AG09319 (cell line): ENCODE results near the gene RFWD3.
"Not testable (repeated sequence)": the region's sequence is repeated elsewhere in the genome, so short reads cannot be mapped to it uniquely, and the experiment has no call there.

Source experiments
- DNase-seq: peaks from one replicate; pipeline ENCODE4 v3.0.0-alpha.2; 2010; ENCODE audit warnings: low read depth; ENCODE audit errors: extremely low read depth
- CTCF ChIP-seq: IDR thresholded peaks from 2 replicates; pipeline ENCODE4 v1.5.1; 2011; ENCODE audit warnings: low read depth, mild to moderate bottlenecking, inconsistent platforms, low read length, moderate library complexity

Gene RFWD3

DNA sequence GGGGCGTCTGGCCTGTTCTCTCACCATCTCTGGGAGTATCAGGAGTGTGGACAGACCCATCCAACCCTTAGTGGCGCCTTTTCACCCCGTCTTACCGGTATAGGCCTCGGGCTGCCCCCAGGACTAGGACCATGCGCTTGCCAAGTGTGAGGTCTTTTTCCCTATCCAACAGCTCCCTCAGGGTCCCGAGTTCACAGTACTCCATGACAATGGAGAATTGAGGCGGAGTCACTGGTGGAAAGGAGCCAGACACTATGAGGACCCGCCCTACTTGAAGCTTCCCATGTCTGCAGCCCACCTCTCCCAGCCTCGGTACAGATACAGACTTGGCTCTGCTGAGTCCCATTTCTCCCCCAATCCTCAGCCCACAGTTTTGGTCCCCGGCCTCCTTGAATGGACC is 15.9 kb upstream of the RFWD3 start:
- no peak for TF ChIP-seq CTCF
- DNase-seq = no peak

- no peak for TF ChIP-seq CTCF
- no peak for DNase-seq
Observed at GRCh38 chr16:74680681-74681080, 14.0 kb upstream of the RFWD3 start.

DNA sequence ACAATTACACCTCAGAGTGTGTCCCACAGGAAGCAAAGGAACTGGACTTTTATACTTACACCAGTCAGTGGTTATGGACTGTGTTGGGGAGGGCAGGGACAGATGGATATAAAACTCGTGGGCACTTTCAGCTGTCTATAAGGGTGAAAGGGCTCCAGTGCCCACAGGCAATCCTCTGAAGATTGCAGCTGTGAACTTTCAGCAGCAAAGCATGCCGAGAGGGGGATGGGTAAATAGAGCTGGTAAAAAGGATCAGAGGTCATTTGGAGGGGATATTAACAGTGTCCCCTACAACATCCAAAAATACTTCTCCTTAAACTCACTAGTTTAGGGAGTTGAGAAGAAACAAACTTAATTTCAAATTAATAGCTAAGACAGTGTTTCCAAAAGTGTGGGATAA is 13.3 kb upstream of the RFWD3 start:
- DNase-seq = no peak
- no peak for TF ChIP-seq CTCF

GRCh38 chr16:74677868-74678267 is 11.2 kb upstream of the RFWD3 start:
- no peak for DNase-seq

GRCh38 chr16:74673876-74674275 is 7.2 kb upstream of the RFWD3 start:
- no peak for DNase-seq
- TF ChIP-seq CTCF = no peak

More at GRCh38 chr16:74677868-74678267, 11.2 kb upstream of the RFWD3 start:
- no peak for TF ChIP-seq CTCF

DNA sequence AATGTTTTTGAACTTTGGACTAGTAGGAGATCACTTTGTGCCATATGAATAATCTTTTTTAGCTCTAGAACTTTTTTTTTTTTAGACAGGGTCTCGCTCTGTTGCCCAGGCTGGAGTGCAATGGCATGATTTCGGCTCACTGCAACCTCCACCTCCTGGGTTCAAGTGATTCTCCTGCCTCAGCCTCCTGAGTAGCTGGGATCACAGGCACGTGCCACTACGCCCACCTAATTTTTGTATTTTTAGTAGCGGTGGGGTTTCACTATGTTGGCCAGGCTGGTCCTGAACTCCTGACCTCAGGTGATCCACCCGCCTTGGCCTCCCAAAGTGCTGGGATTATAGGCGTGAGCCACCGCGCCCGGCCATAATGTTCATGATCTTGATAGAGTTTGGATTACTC is 2.2 kb upstream of the RFWD3 start:
- not testable (repeated sequence) for DNase-seq

- DNase-seq = no peak
- TF ChIP-seq CTCF = no peak
Observed at GRCh38 chr16:74667255-74667700, 601 bp upstream of the RFWD3 start.

DNA sequence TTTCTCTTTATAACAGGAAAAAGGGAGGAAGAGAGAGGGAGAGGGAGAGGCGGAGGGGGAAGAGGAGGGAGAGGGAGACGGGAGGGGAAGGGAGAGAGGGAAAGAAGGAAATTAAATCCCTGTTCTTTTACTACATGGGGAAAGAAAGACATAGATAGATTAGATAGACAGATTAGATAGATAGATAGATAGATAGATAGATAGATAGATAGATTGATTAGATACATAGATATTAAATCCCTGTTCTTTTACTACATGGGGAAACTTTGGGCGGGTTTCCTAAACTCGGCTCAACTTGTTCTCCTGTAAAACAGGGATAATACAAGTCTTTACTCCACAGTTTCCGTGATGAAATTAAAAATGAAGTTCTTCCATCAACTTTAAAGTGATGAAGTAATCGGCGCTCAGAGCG is 661 bp downstream of the RFWD3 start:
- TF ChIP-seq CTCF = no peak
- no peak for DNase-seq
